Activated B cell treated with CpG ODN at 0.5 μM for 24 hours (primary cell): ENCODE data around the gene AGBL3. TPM values are rescaled to one million over a fixed set of nuclear protein-coding genes. Genes with fewer than 3 reads are reported as not detected.
"Not testable (repeated sequence)": the region's sequence is repeated elsewhere in the genome, so short reads cannot be mapped to it uniquely, and the experiment has no call there.

Source experiments
- ATAC-seq: fragments of 200-7000 bp; cut with Tn5 transposase; one replicate; pipeline ENCODE4 v1.10.0; 2021; ENCODE audit warnings: low read depth, mild to moderate bottlenecking, moderate library complexity
- CTCF ChIA-PET: fragments of 350-600 bp; sonication (Branson Sonifier 250); formaldehyde crosslinking; loops from one replicate; lab custom pipeline; 2021; ENCODE audit warnings: antibody characterized with exemption; lab: Charles Lee
- POLR2A ChIA-PET: fragments of 350-600 bp; sonication (Branson Sonifier 250); formaldehyde crosslinking; loops from one replicate; lab custom pipeline; 2021; ENCODE audit warnings: antibody characterized with exemption; lab: Charles Lee
- DNase-seq: peaks from one replicate; pipeline ENCODE4 v3.0.0; 2022
- H3K27ac Mint-ChIP-seq: one replicate; pipeline ENCODE4 v1.8.0; 2020; ENCODE audit warnings: mixed read lengths
- H3K27me3 Mint-ChIP-seq: one replicate; pipeline ENCODE4 v1.8.0; 2021; ENCODE audit warnings: mixed read lengths
- H3K36me3 Mint-ChIP-seq: one replicate; pipeline ENCODE4 v1.8.0; 2021; ENCODE audit warnings: low read depth, mixed read lengths
- H3K4me1 Mint-ChIP-seq: one replicate; pipeline ENCODE4 v1.8.0; 2021; ENCODE audit warnings: mixed read lengths
- H3K4me3 Mint-ChIP-seq: one replicate; pipeline ENCODE4 v1.8.0; 2020; ENCODE audit warnings: mild to moderate bottlenecking, mixed read lengths
- H3K9me3 Mint-ChIP-seq: one replicate; pipeline ENCODE4 v1.8.0; 2020; ENCODE audit warnings: mixed read lengths
- intact Hi-C: fragments of 100-400 bp; cut with micrococcal nuclease; formaldehyde crosslinking; loops from one replicate; pipeline ENCODE4 v1.15.1; 2024
- total RNA-seq: library from RNA; stranded (reverse); gene quantifications from 2 replicates; pipeline ENCODE4 v1.2.3, GENCODE V29; 2022
- TF ChIP-seq, protein P1 (sequence below): fragments of 200-600 bp; IDR thresholded peaks from one replicate; pipeline ENCODE4 v1.8.0; 2022; ENCODE audit warnings: antibody characterized with exemption, mild to moderate bottlenecking

AGBL3 gene
- total RNA-seq, 1 donor from 2014 or later: 9.6 TPM

DNA sequence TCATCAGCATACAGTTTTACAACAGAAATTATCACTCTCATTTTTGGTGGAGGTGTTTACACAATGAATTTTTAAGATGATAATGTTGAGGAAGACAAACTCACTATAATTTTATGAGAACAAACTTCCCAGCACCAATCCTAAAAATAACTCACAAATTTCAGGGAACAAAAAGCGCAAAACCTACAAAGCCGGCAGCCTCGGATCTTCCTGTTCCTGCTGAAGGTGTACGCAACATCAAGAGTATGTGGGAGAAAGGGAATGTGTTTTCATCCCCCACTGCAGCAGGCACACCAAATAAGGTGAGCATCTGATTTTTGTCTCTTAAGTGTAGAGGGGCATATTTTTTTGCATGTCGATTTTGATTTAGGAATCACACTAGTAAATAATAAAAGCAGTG lies 26.5 kb upstream of the AGBL3 start:
- peaks cover 10% of the 10 kb centered on the region for H3K27me3 Mint-ChIP-seq
- ATAC-seq (no peak), DNase-seq (no peak)
- no peak overlapping the region for H3K4me3 Mint-ChIP-seq
- POLR2A ChIA-PET: no interaction called here
- H3K4me1 Mint-ChIP-seq: no peaks in the 10 kb centered on the region
- no peak overlapping the region for H3K27ac Mint-ChIP-seq
- intact Hi-C loops: no loop called here
- H3K9me3 Mint-ChIP-seq: no peaks in the 10 kb centered on the region
- no peaks in the 10 kb centered on the region for H3K36me3 Mint-ChIP-seq
- TF ChIP-seq, protein P1, sequence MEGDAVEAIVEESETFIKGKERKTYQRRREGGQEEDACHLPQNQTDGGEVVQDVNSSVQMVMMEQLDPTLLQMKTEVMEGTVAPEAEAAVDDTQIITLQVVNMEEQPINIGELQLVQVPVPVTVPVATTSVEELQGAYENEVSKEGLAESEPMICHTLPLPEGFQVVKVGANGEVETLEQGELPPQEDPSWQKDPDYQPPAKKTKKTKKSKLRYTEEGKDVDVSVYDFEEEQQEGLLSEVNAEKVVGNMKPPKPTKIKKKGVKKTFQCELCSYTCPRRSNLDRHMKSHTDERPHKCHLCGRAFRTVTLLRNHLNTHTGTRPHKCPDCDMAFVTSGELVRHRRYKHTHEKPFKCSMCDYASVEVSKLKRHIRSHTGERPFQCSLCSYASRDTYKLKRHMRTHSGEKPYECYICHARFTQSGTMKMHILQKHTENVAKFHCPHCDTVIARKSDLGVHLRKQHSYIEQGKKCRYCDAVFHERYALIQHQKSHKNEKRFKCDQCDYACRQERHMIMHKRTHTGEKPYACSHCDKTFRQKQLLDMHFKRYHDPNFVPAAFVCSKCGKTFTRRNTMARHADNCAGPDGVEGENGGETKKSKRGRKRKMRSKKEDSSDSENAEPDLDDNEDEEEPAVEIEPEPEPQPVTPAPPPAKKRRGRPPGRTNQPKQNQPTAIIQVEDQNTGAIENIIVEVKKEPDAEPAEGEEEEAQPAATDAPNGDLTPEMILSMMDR: no peak
- CTCF ChIA-PET: interaction anchor here (1.2 kb wide), 2 partner anchors 27 to 327 kb away, joined by 3 to 4 read pairs; partner anchors contain the start of gene AGBL3

DNA sequence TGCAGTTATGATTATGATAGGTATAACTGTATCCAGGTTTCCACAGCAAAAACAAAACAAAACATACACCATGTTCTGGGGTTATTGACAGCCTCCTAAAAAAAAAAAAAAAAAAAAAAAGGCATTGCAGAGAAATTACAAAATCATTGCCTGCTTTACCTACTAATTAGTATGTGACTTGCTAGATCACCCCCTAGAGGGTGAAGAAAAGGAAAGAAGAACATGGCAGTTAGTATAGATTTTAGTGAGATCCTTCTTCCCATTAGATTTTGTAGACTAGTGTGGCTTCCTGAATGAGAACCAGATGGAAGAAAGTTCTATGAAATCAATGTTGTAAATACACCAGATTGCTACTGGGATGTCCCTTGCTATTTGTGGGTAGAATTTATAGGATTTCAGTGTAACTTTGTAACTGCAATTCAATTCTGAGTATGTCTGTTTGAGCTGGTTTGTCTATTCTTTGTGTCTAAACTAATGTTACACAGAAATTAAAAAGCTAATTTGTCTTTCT lies 24.0 kb upstream of the AGBL3 start:
- H3K4me3 Mint-ChIP-seq: no peak overlapping the region
- intact Hi-C loops: no loop called here
- H3K4me1 Mint-ChIP-seq: no peaks in the 10 kb centered on the region
- ChIA-PET POLR2A (no interaction called here), CTCF (interaction anchor here (1.5 kb wide), 1 partner anchor 24 kb away, joined by 3 read pairs; the partner anchor contains the start of gene AGBL3)
- no peaks in the 10 kb centered on the region for H3K9me3 Mint-ChIP-seq
- H3K36me3 Mint-ChIP-seq: no peaks in the 10 kb centered on the region
- no peak for ATAC-seq
- no peak for DNase-seq
- peaks cover 10% of the 10 kb centered on the region for H3K27me3 Mint-ChIP-seq
- TF ChIP-seq, protein P1: no peak
- no peak overlapping the region for H3K27ac Mint-ChIP-seq

DNA sequence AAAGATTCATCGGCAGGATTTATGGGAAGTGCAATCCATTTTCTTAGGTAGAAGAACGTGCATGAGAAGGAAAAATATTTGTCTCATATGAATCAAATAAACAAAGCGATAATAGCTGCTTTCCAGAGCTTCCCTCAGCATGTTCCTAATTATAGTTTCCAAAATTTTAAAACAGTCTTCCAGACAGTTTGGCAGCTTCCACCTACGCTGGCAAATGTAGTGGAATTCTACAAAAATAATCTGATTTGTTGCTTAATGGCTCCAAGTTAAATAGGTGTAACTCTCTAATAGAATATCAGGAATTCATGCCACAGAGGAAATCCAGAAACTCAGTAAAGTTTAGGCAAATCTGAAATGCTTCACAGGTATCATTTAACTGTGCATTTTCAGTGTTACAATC lies 23.3 kb upstream of the AGBL3 start:
- Mint-ChIP-seq H3K4me1 (no peaks in the 10 kb centered on the region), H3K27me3 (peaks cover 10% of the 10 kb centered on the region), H3K4me3 (no peak overlapping the region), H3K9me3 (no peaks in the 10 kb centered on the region), H3K27ac (no peak overlapping the region), H3K36me3 (no peaks in the 10 kb centered on the region)
- intact Hi-C loops: no loop called here
- ChIA-PET POLR2A (no interaction called here), CTCF (interaction anchor here (1.5 kb wide), 1 partner anchor 23 kb away, joined by 3 read pairs; the partner anchor contains the start of gene AGBL3)
- TF ChIP-seq, protein P1: no peak
- DNase-seq (no peak), ATAC-seq (no peak)

DNA sequence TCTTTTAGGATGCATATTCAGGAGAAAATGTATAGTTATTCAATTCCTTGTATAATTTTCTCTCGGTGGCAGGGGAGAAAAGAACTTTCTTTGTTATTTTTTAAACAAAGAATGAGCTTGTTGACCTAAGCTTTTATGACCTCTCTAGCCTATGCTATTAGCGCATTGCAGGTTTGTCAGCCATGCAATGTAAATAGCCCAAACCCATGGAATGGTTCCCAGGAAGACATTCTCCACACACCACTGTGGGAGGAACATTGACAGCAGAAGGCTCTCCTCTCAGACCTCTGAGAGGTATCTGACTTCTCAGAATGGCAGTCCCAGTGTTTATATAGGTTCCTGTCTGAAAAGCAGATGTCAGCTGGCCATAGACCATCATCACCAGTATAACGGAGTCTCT lies 19.6 kb upstream of the AGBL3 start:
- no peak overlapping the region for H3K27ac Mint-ChIP-seq
- no peak for ATAC-seq
- H3K27me3 Mint-ChIP-seq: peaks cover 8% of the 10 kb centered on the region
- H3K36me3 Mint-ChIP-seq: no peaks in the 10 kb centered on the region
- ChIA-PET POLR2A (no interaction called here), CTCF (no interaction called here)
- no peak for DNase-seq
- H3K9me3 Mint-ChIP-seq: no peaks in the 10 kb centered on the region
- no peaks in the 10 kb centered on the region for H3K4me1 Mint-ChIP-seq
- intact Hi-C loops: no loop called here
- H3K4me3 Mint-ChIP-seq: no peak overlapping the region
- TF ChIP-seq, protein P1: no peak

DNA sequence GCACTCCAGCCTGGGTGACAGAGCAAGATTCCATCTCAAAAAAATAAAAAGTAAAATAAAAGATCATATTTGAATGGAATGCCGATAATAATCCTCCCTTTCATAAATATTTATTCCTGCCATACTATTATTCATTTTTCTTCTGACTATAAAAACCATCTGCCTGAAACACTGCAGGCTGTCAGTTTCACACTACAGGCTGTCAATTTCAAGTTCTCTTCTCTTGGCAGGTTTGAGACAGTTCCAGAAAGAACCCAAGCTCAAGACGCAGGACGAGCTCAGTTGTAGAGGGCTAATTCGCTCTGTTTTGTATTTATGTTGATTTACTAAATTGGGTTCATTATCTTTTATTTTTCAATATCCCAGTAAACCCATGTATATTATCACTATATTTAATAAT lies 18.2 kb upstream of the AGBL3 start:
- ATAC-seq: no peak
- ChIA-PET CTCF (no interaction called here), POLR2A (no interaction called here)
- Mint-ChIP-seq H3K4me3 (no peak overlapping the region), H3K36me3 (no peaks in the 10 kb centered on the region), H3K27me3 (peaks cover 14% of the 10 kb centered on the region), H3K4me1 (no peaks in the 10 kb centered on the region), H3K27ac (no peak overlapping the region), H3K9me3 (no peaks in the 10 kb centered on the region)
- TF ChIP-seq, protein P1: no peak
- DNase-seq: no peak
- intact Hi-C loops: no loop called here

DNA sequence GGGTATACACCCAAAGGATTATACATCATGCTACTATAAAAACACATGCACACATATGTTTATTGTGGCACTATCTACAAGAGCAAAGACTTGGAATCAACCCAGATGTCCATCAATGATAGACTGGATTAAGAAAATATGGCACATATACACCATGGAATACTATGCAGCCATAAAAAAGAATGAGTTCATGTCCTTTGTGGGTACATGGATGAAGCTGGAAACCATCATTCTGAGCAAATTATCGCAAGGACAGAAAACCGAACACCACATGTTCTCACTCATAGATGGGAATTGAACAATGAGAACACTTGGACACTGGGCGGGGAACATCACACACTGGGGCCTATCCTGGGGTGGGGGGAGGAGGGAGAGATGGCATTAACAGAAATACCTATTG lies 4.7 kb upstream of the AGBL3 start:
- H3K36me3 Mint-ChIP-seq, H3K4me3 Mint-ChIP-seq, H3K9me3 Mint-ChIP-seq, H3K27me3 Mint-ChIP-seq, CTCF ChIA-PET, ATAC-seq, DNase-seq, H3K4me1 Mint-ChIP-seq, POLR2A ChIA-PET, H3K27ac Mint-ChIP-seq: not testable (repeated sequence)
- intact Hi-C loops: loop anchor here (10.0 kb wide), 1 partner anchor 547 kb away; no protein-coding TSS in a partner anchor
